Motor neuron (in vitro differentiated cells): ENCODE measurements around the gene ZNRF1. TPM values are rescaled to one million over a fixed set of nuclear protein-coding genes. Genes with fewer than 3 reads are reported as not detected.
"Not testable (repeated sequence)": the region's sequence is repeated elsewhere in the genome, so short reads cannot be mapped to it uniquely, and the experiment has no call there.

Experiments
- ATAC-seq, 8 experiments: fragments of 200-7000 bp; cut with Tn5 transposase; replicated peaks in 6 of 8; 2 replicates each; pipeline ENCODE4 v1.8.0; 2021; ENCODE audit warnings: mild to moderate bottlenecking in 8 of 8, moderate library complexity in 8 of 8
- H3K27ac ChIP-seq, 2 donors: fragments of 250-450 bp; sonication (Bioruptor Pico); 2 replicates each; pipeline ENCODE4 v1.9.0; 2021; ENCODE audit warnings: antibody characterized with exemption in 2 of 2, mild to moderate bottlenecking in 2 of 2, moderate library complexity in 1 of 2
- H3K4me1 ChIP-seq, 2 donors: fragments of 250-450 bp; sonication (Bioruptor Pico); replicated peaks in 1 of 2; 2 replicates each; pipeline ENCODE4 v1.6.1; 2021; ENCODE audit warnings: antibody characterized with exemption in 2 of 2, mild to moderate bottlenecking in 2 of 2, moderate library complexity in 1 of 2
- H3K4me3 ChIP-seq, 5 donors: fragments of 250-450 bp; sonication (Bioruptor Pico); 2 replicates each; pipeline ENCODE4 v1.9.0; 2021; ENCODE audit warnings: antibody characterized with exemption in 5 of 5, mild to moderate bottlenecking in 5 of 5, moderate library complexity in 4 of 5
- WGBS, 10 experiments: fragments of 450-650 bp; shearing (Covaris generic); methylation state at CpG; one replicate each; pipeline ENCODE4 v1.0.0; 2022; 5-methylcytosine and 5-hydroxymethylcytosine counted together
- in situ Hi-C, 9 experiments: fragments of 400-800 bp; cut with MboI; loops; one replicate each; pipeline ENCODE4 v1.15.0; 2021; ENCODE audit warnings: low sequenced_read_pairs in 9 of 9, low pct_unique_long_range_greater_than_20kb in 2 of 9; ENCODE audit not compliant: unreplicated experiment in 9 of 9
- total RNA-seq, 8 experiments: library from RNA; unstranded; fragments of 300-600 nt; gene quantifications; 2 replicates each; pipeline versions ENCODE4 v1.2.3 to v1.2.4, GENCODE V29; 2022

The ZNRF1 gene
- total RNA-seq, 8 experiments from 2014 or later: 7.7 to 20.2 (median 14.2) TPM

GRCh38 chr16:75121949-75122568, 123.2 kb downstream of the ZNRF1 start:
- H3K4me1 ChIP-seq: no peaks in the 10 kb centered on the region
- WGBS, 10 experiments: 73 to 100% (median 83%) methylated on average over 2 to 6 of the region's 6 CpGs; no CpG with 5 or more reads in 2 of the 10 experiments
- ATAC-seq: no peak
- H3K27ac ChIP-seq: no peak overlapping the region
- H3K4me3 ChIP-seq: no peak overlapping the region
- in situ Hi-C loops: loop anchor here in 2 of 9 experiments (25.0 kb wide), 2 partner anchors 135 to 410 kb away; partner anchors contain the start of genes MLKL (in 1 of the 2), WDR59 (in 1 of the 2) and ZNRF1 (in 1 of the 2)

- H3K4me3 ChIP-seq: no peak overlapping the region
- in situ Hi-C loops: loop anchor here in 2 of 9 experiments (25.0 kb wide), 2 partner anchors 135 to 410 kb away; partner anchors contain the start of genes MLKL (in 1 of the 2), WDR59 (in 1 of the 2) and ZNRF1 (in 1 of the 2)
- ATAC-seq: no peak
- H3K4me1 ChIP-seq: no peaks in the 10 kb centered on the region
- WGBS, 10 experiments: 22 to 100% (median 91%) methylated on average over 1 of the region's 1 CpG; no CpG with 5 or more reads in 2 of the 10 experiments
- H3K27ac ChIP-seq: no peak overlapping the region
Observed at GRCh38 chr16:75122609-75123008, 123.8 kb downstream of the ZNRF1 start.

- 6 to 93% (median 64%) methylated on average over 2 to 4 of the region's 4 CpGs; no CpG with 5 or more reads in 1 of the 10 experiments for WGBS, 10 experiments
- no peak overlapping the region for H3K27ac ChIP-seq
- no peaks in the 10 kb centered on the region for H3K4me1 ChIP-seq
- in situ Hi-C loops: no loop called here
- ATAC-seq: no peak
- no peak overlapping the region for H3K4me3 ChIP-seq
Observed at GRCh38 chr16:75127713-75128415, 129.0 kb downstream of the ZNRF1 start.

GRCh38 chr16:75129421-75130149, 130.8 kb downstream of the ZNRF1 start:
- H3K4me3 ChIP-seq, ATAC-seq, in situ Hi-C loops, H3K4me1 ChIP-seq, H3K27ac ChIP-seq: not testable (repeated sequence)
- WGBS, 10 experiments: 60 to 100% (median 82%) methylated on average over 1 to 5 of the region's 5 CpGs; no CpG with 5 or more reads in 2 of the 10 experiments

GRCh38 chr16:75130150-75130771, 131.4 kb downstream of the ZNRF1 start:
- in situ Hi-C loops: no loop called here
- peak in 1 of 8 experiments; percentile 34 for ATAC-seq
- WGBS, 10 experiments: 19 to 88% (median 73%) methylated on average over 2 to 9 of the region's 9 CpGs; no CpG with 5 or more reads in 2 of the 10 experiments
- H3K4me1 ChIP-seq: no peaks in the 10 kb centered on the region
- no peak overlapping the region for H3K27ac ChIP-seq
- no peak overlapping the region for H3K4me3 ChIP-seq

- no peak for ATAC-seq
- Histone ChIP-seq H3K4me1 (no peaks in the 10 kb centered on the region), H3K4me3 (no peak overlapping the region), H3K27ac (no peak overlapping the region)
- 33 to 93% (median 63%) methylated on average over 1 to 6 of the region's 7 CpGs; no CpG with 5 or more reads in 2 of the 10 experiments for WGBS, 10 experiments
- in situ Hi-C loops: no loop called here
Observed at GRCh38 chr16:75131081-75131480, 132.3 kb downstream of the ZNRF1 start.

GRCh38 chr16:75138233-75138632, 139.4 kb downstream of the ZNRF1 start:
- no peak overlapping the region for H3K4me3 ChIP-seq
- no peaks in the 10 kb centered on the region for H3K4me1 ChIP-seq
- no peak overlapping the region for H3K27ac ChIP-seq
- ATAC-seq: no peak
- in situ Hi-C loops: no loop called here
- WGBS, 10 experiments: 87 to 100% (median 88%) methylated on average over 1 to 8 of the region's 8 CpGs; no CpG with 5 or more reads in 5 of the 10 experiments

GRCh38 chr16:75138636-75139035, 139.8 kb downstream of the ZNRF1 start:
- no peaks in the 10 kb centered on the region for H3K4me1 ChIP-seq
- H3K4me3 ChIP-seq: no peak overlapping the region
- in situ Hi-C loops: no loop called here
- no peak overlapping the region for H3K27ac ChIP-seq
- WGBS, 10 experiments: 14 to 80% (median 52%) methylated on average over 2 to 8 of the region's 9 CpGs; no CpG with 5 or more reads in 4 of the 10 experiments
- ATAC-seq: no peak

- no peak for ATAC-seq
- Histone ChIP-seq H3K27ac (no peak overlapping the region), H3K4me1 (no peaks in the 10 kb centered on the region), H3K4me3 (no peak overlapping the region)
- in situ Hi-C loops: no loop called here
- 90 to 100% (median 96%) methylated on average over 2 to 5 of the region's 5 CpGs; no CpG with 5 or more reads in 2 of the 10 experiments for WGBS, 10 experiments
Observed at GRCh38 chr16:75139498-75139897, 140.7 kb downstream of the ZNRF1 start.

GRCh38 chr16:75143941-75144340, 145.1 kb downstream of the ZNRF1 start:
- in situ Hi-C loops: no loop called here
- H3K27ac ChIP-seq: no peak overlapping the region
- 40 to 100% (median 77%) methylated on average over 1 to 6 of the region's 6 CpGs for WGBS, 10 experiments
- H3K4me1 ChIP-seq: no peaks in the 10 kb centered on the region
- ATAC-seq: no peak
- H3K4me3 ChIP-seq: no peak overlapping the region

GRCh38 chr16:75147968-75148310, 149.1 kb downstream of the ZNRF1 start:
- Histone ChIP-seq H3K4me1 (peaks cover 0 to 2% of the 10 kb centered on the region in 2 donors), H3K4me3 (peak overlapping the region in 3 of 5 donors; percentile 95 to 98 (median 96)), H3K27ac (no peak overlapping the region)
- in situ Hi-C loops: no loop called here
- WGBS, 10 experiments: 0 to 100% (median 62%) methylated on average over 1 to 3 of the region's 3 CpGs
- no peak for ATAC-seq

GRCh38 chr16:75148311-75149195, 149.7 kb downstream of the ZNRF1 start, which contains the start of gene ZFP1:
Gene ZFP1 (plus strand): TSS chr16:75148524. CDS start chr16:75152952, 4,428 bp downstream.
- ATAC-seq: peak; percentile 89 to 94 (median 91)
- in situ Hi-C loops: no loop called here
- Histone ChIP-seq H3K4me1 (peaks cover 0 to 2% of the 10 kb centered on the region in 2 donors), H3K4me3 (peak within 1 kb of the TSS; percentile 90 to 98 (median 95)), H3K27ac (peak within 1 kb of the TSS; percentile 94 to 95)
- 0 to 20% (median 0%) methylated on average over 1 to 16 of the region's 93 CpGs; no CpG with 5 or more reads in 1 of the 10 experiments for WGBS, 10 experiments
